B cell (primary cell): ENCODE results near the gene CYREN. TPM values are rescaled to one million over a fixed set of nuclear protein-coding genes. Genes with fewer than 3 reads are reported as not detected.

ENCODE experiments used
- ATAC-seq: fragments of 200-7000 bp; cut with Tn5 transposase; one replicate; pipeline ENCODE4 v1.10.0; 2021; ENCODE audit warnings: low read depth, mild to moderate bottlenecking, moderate number of reproducible peaks, moderate library complexity
- CTCF ChIA-PET: fragments of 350-600 bp; sonication (Branson Sonifier 250); formaldehyde crosslinking; loops from one replicate; lab custom pipeline; 2021; ENCODE audit warnings: antibody characterized with exemption, inconsistent platforms; lab: Charles Lee
- POLR2A ChIA-PET: fragments of 350-600 bp; sonication (Branson Sonifier 250); formaldehyde crosslinking; loops from one replicate; lab custom pipeline; 2021; ENCODE audit warnings: antibody characterized with exemption; lab: Charles Lee
- DNase-seq: peaks from one replicate; pipeline ENCODE4 v3.0.0; 2013
- H2AFZ ChIP-seq: 2 replicates; pipeline ENCODE4 v1.6.1; 2012; ENCODE audit warnings: mild to moderate bottlenecking, low read depth, low read length; ENCODE audit not compliant: insufficient read depth, poor library complexity, severe bottlenecking
- H3K27ac ChIP-seq, 2 donors: 1 replicate in 1 of 2; 2 replicates in 1 of 2; pipeline ENCODE4 v1.5.1; 2012 to 2013; ENCODE audit warnings: low read length in 2 of 2, mild to moderate bottlenecking in 2 of 2, moderate library complexity in 1 of 2
- H3K27me3 ChIP-seq, 4 experiments: fragments of 200-600 bp in 1 of 4; sonication (generic) in 1 of 4; replicated peaks in 1 of 4; 1 replicate in 2 of 4; 2 replicates in 2 of 4; pipeline versions ENCODE4 v1.6.1 to v1.7.0; 2013 to 2016; ENCODE audit warnings: low read length in 3 of 4, mild to moderate bottlenecking in 2 of 4, mixed read lengths in 1 of 4, moderate library complexity in 1 of 4; ENCODE audit not compliant: insufficient read depth in 4 of 4, control insufficient read depth in 3 of 4; ENCODE audit errors: control extremely low read depth in 1 of 4
- H3K36me3 ChIP-seq, 2 experiments: replicated peaks in 1 of 2; 1 replicate in 1 of 2; 2 replicates in 1 of 2; pipeline versions ENCODE4 v1.6.1 to v1.7.1; 2013; ENCODE audit warnings: low read length in 1 of 2; ENCODE audit not compliant: insufficient read depth in 2 of 2, control insufficient read depth in 1 of 2; ENCODE audit errors: control extremely low read depth in 1 of 2, extremely low read depth in 1 of 2
- H3K4me1 ChIP-seq, 2 donors: fragments of 200-600 bp in 1 of 2; sonication (generic) in 1 of 2; 1 replicate in 1 of 2; 2 replicates in 1 of 2; pipeline versions ENCODE4 v1.5.1 to v1.6.1; 2013 to 2017; ENCODE audit warnings: low read length in 2 of 2; ENCODE audit not compliant: control insufficient read depth in 2 of 2, insufficient read depth in 2 of 2
- H3K4me2 ChIP-seq: replicated peaks from 2 replicates; pipeline ENCODE3; 2012; ENCODE audit warnings: mild to moderate bottlenecking, low read depth, low read length; ENCODE audit not compliant: poor library complexity, severe bottlenecking
- H3K4me3 ChIP-seq, 5 experiments: fragments of 200-600 bp in 1 of 5; sonication (generic) in 1 of 5; 1 replicate in 3 of 5; 2 replicates in 2 of 5; pipeline versions ENCODE4 v1.5.1 to v1.7.0; 2011 to 2016; ENCODE audit warnings: low read length in 4 of 5, mild to moderate bottlenecking in 4 of 5, low read depth in 2 of 5, control low read depth in 1 of 5, moderate library complexity in 1 of 5; ENCODE audit not compliant: insufficient read depth in 1 of 5; ENCODE audit errors: control extremely low read depth in 1 of 5, extremely low read depth in 1 of 5
- H3K79me2 ChIP-seq: fragments of 200-600 bp; sonication (generic); one replicate; pipeline ENCODE4 v1.6.0; 2016; ENCODE audit warnings: low read length; ENCODE audit not compliant: control insufficient read depth, insufficient read depth
- H3K9ac ChIP-seq: fragments of 200-600 bp; sonication (generic); 2 replicates; pipeline ENCODE4 v1.6.1; 2017; ENCODE audit warnings: mild to moderate bottlenecking, low read length, moderate library complexity
- H3K9me3 ChIP-seq, 3 donors: one replicate each; pipeline versions ENCODE4 v1.6.1 to v1.7.1; 2013; ENCODE audit warnings: low read length in 2 of 3; ENCODE audit not compliant: control insufficient read depth in 2 of 3, insufficient read depth in 1 of 3; ENCODE audit errors: control extremely low read depth in 1 of 3
- H4K20me1 ChIP-seq: 2 replicates; pipeline ENCODE4 v1.6.0; 2012; ENCODE audit warnings: mild to moderate bottlenecking, low read length; ENCODE audit not compliant: insufficient read depth, control insufficient read depth, poor library complexity, severe bottlenecking
- H3K27ac Mint-ChIP-seq: one replicate; pipeline ENCODE4 v1.8.0; 2021; ENCODE audit warnings: mixed read lengths
- H3K27me3 Mint-ChIP-seq: one replicate; pipeline ENCODE4 v1.8.0; 2021; ENCODE audit warnings: mixed read lengths
- H3K4me1 Mint-ChIP-seq: one replicate; pipeline ENCODE4 v1.8.0; 2021; ENCODE audit warnings: mixed read lengths
- H3K4me3 Mint-ChIP-seq: one replicate; pipeline ENCODE4 v1.8.0; 2021; ENCODE audit warnings: mixed read lengths
- H3K9me3 Mint-ChIP-seq: one replicate; pipeline ENCODE4 v1.8.0; 2022; ENCODE audit warnings: mixed read lengths; ENCODE audit not compliant: insufficient read depth
- EZH2 ChIP-seq: IDR thresholded peaks from 2 replicates; pipeline ENCODE4 v1.6.1; 2012; ENCODE audit warnings: borderline replicate concordance, low read depth, mild to moderate bottlenecking, moderate library complexity, low read length; ENCODE audit not compliant: insufficient read depth, poor library complexity, severe bottlenecking
- WGBS: methylation state at CpG from one replicate; pipeline ENCODE4 v1.1.5; 2013; ENCODE audit warnings: missing lambda C conversion rate; ENCODE audit not compliant: insufficient coverage; 5-methylcytosine and 5-hydroxymethylcytosine counted together
- intact Hi-C: fragments of 100-400 bp; cut with micrococcal nuclease; formaldehyde crosslinking; loops from one replicate; pipeline ENCODE4 v1.10.0; 2022
- polyA plus RNA-seq: library from polyadenylated mRNA; depleted of rRNA; stranded (reverse); fragments of >200 nt; gene quantifications from 2 replicates; pipeline ENCODE4 v1.2.3, GENCODE V29; 2012
- total RNA-seq, 2 donors: library from RNA; stranded (reverse); fragments of 120-200 nt in 1 of 2; gene quantifications; 1 replicate in 1 of 2; 2 replicates in 1 of 2; pipeline versions ENCODE4 v1.2.3 to v1.2.4, GENCODE V29; 2013 to 2022
- TF ChIP-seq, protein P1 (sequence below): fragments of 200-600 bp; IDR thresholded peaks from one replicate; pipeline ENCODE4 v1.8.0; 2022; ENCODE audit warnings: antibody characterized with exemption, mild to moderate bottlenecking

Gene CYREN
- total and polyA plus RNA-seq, 2 donors (not counting 1 experiment from before 2014, with no cell fraction given), result 19.2 to 54.6 TPM

DNA sequence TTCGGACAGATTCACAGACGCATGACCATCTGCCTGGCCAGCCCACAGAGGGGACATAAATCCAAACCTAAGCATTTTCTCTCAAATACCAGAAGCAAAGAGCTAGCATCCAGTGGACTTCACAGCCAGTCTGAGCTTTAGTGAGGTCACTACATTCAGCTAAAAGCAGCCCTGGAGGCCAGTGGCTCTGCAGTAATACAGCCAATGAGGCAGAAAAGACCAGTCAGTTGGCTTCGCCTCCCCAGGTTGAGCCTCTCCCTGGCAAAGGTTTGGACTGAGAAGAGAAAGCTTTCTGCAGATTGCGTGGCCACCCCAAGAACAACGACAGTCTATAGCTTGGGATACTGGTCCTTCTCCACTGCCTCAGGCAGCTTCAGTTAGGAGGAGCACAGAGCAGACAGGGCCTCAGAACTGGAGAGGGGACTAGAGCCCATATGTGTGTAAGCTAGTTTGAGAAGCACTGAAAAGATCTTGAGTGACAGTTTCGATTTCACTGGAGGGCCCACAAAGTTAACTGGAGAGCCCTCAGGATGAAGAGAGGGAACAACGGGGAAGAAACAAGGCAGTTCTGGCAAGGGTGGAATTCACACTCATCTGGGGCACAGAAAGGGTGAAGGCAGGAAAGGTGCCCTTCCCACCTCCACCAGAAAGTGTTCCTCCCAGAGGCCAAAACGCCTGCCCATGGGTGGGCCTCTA is 37.0 kb upstream of the CYREN start:
- Histone ChIP-seq H4K20me1 (no peaks in the 10 kb centered on the region), H2AFZ (peak overlapping the region; percentile 63), H3K27ac (peak overlapping the region in 1 of 2 donors; percentile 23), H3K27me3 (no peaks in the 10 kb centered on the region), H3K79me2 (peaks cover 22% of the 10 kb centered on the region), H3K4me1 (peaks cover 34 to 35% of the 10 kb centered on the region in 2 donors), H3K4me3 (no peak overlapping the region), H3K9me3 (no peaks in the 10 kb centered on the region), H3K4me2 (peak overlapping the region; percentile 57), H3K36me3 (peaks cover 2 to 33% of the 10 kb centered on the region in 2 experiments), H3K9ac (peak overlapping the region; percentile 8)
- H3K9me3 Mint-ChIP-seq, result no peaks in the 10 kb centered on the region
- no peak for TF ChIP-seq EZH2
- TF ChIP-seq, protein P1, sequence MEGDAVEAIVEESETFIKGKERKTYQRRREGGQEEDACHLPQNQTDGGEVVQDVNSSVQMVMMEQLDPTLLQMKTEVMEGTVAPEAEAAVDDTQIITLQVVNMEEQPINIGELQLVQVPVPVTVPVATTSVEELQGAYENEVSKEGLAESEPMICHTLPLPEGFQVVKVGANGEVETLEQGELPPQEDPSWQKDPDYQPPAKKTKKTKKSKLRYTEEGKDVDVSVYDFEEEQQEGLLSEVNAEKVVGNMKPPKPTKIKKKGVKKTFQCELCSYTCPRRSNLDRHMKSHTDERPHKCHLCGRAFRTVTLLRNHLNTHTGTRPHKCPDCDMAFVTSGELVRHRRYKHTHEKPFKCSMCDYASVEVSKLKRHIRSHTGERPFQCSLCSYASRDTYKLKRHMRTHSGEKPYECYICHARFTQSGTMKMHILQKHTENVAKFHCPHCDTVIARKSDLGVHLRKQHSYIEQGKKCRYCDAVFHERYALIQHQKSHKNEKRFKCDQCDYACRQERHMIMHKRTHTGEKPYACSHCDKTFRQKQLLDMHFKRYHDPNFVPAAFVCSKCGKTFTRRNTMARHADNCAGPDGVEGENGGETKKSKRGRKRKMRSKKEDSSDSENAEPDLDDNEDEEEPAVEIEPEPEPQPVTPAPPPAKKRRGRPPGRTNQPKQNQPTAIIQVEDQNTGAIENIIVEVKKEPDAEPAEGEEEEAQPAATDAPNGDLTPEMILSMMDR, result no peak
- peak overlapping the region; percentile 86 for H3K27ac Mint-ChIP-seq
- ChIA-PET CTCF (interaction anchor here (1.1 to 1.5 kb wide), 3 partner anchors 67 to 220 kb away, joined by 3 to 5 read pairs (median 3); partner anchors contain the start of gene AGBL3), POLR2A (no interaction called here)
- DNase-seq (no peak), ATAC-seq (no peak)
- H3K4me3 Mint-ChIP-seq, result peak overlapping the region; percentile 82
- no peaks in the 10 kb centered on the region for H3K27me3 Mint-ChIP-seq
- WGBS, result 77% methylated on average over 8 of the region's 8 CpGs
- peaks cover 57% of the 10 kb centered on the region for H3K4me1 Mint-ChIP-seq
- intact Hi-C loops, result no loop called here

DNA sequence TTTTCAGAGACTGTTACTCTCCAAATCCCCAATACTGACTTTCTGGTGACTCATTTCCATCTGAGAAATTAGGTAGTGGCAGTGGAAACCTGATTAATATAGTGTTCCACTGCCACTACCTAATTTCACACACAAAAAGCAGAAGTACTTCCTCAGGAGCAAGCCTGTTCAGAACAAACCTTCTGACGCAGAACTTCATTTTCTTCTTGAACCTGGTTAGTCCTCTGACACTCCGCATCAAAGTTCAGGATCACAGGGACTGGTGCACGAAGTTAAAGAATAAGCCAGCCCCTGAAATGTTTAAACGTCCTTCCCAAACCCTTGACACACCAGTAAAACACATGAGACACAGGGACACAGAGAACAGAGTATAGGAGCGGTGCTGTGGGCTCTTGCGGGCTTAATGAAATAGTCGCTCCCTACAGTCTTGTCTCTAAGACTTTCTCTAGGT is 36.5 kb upstream of the CYREN start:
- Histone ChIP-seq H4K20me1 (no peaks in the 10 kb centered on the region), H3K9ac (peak overlapping the region; percentile 8), H3K4me2 (peak overlapping the region; percentile 57), H3K9me3 (no peaks in the 10 kb centered on the region), H3K4me3 (no peak overlapping the region), H3K27me3 (no peaks in the 10 kb centered on the region), H3K27ac (peak overlapping the region in 1 of 2 donors; percentile 14), H3K36me3 (peaks cover 5 to 38% of the 10 kb centered on the region in 2 experiments), H3K4me1 (peaks cover 33 to 34% of the 10 kb centered on the region in 2 donors), H2AFZ (peak overlapping the region; percentile 63), H3K79me2 (peaks cover 22% of the 10 kb centered on the region)
- peak; percentile 50 for DNase-seq
- Mint-ChIP-seq H3K27ac (peak overlapping the region; percentile 86), H3K4me3 (peak overlapping the region; percentile 82), H3K27me3 (no peaks in the 10 kb centered on the region), H3K9me3 (no peaks in the 10 kb centered on the region), H3K4me1 (peaks cover 57% of the 10 kb centered on the region)
- no peak for ATAC-seq
- 52% methylated on average over 7 of the region's 7 CpGs for WGBS
- intact Hi-C loops, result no loop called here
- ChIA-PET POLR2A (interaction anchor here (0.6 kb wide), 1 partner anchor 48 kb away, joined by 3 read pairs; no protein-coding TSS in a partner anchor), CTCF (interaction anchor here (1.0 to 1.5 kb wide), 4 partner anchors 59 to 220 kb away, joined by 3 to 5 read pairs (median 3); partner anchors contain the start of genes AGBL3 and TMEM140)
- no peak for TF ChIP-seq EZH2
- TF ChIP-seq, protein P1, result no peak
